ENCODE measurements around the gene ETS1. TPM values are rescaled to one million over a fixed set of nuclear protein-coding genes. Genes with fewer than 3 reads are reported as not detected.

The ETS1 gene
- total RNA-seq, 4 donors from 2014 or later: 72.4 to 211 (median 165) TPM

DNA sequence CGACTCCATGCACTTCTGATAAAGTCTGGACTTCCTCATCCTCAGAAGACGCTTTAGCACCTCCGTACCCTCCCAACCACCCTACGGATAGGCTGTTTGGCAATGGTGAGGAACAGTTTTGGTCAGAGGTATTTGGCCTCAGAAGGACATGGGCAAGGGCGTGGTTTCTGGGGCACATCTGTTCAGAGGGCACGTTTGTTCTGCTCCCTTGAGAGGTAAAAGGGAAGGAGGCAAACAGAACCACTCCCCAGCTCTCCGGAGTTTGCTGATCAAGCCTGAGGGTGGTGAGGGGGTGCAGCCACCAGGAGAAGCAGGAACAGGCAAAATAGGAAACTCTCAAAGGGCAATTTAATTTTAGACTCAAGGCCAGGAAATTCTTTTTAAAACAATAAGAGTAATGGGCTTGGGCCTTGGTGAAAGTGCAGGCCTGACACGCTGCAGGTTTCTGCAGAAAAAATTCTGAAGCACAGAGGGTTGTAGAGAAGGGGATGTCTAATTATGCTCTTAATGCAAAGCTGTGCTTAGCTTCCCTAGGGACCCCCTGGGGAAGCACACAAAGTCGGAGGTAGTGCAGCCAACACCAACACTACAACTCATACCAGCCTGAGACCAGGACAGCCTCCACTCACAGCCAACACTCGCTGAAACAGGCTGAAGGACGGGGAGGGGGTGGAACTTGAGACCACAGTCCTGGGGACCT, 23.3 kb downstream of the ETS1 start:
- TF ChIP-seq, protein P1, sequence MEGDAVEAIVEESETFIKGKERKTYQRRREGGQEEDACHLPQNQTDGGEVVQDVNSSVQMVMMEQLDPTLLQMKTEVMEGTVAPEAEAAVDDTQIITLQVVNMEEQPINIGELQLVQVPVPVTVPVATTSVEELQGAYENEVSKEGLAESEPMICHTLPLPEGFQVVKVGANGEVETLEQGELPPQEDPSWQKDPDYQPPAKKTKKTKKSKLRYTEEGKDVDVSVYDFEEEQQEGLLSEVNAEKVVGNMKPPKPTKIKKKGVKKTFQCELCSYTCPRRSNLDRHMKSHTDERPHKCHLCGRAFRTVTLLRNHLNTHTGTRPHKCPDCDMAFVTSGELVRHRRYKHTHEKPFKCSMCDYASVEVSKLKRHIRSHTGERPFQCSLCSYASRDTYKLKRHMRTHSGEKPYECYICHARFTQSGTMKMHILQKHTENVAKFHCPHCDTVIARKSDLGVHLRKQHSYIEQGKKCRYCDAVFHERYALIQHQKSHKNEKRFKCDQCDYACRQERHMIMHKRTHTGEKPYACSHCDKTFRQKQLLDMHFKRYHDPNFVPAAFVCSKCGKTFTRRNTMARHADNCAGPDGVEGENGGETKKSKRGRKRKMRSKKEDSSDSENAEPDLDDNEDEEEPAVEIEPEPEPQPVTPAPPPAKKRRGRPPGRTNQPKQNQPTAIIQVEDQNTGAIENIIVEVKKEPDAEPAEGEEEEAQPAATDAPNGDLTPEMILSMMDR (IDR thresholded peaks at IDR 0.05): no peak
- no peak for ATAC-seq (ENCODE audit: low FRiP score)
- DNase-seq (ENCODE audit: low spot score): no peak

DNA sequence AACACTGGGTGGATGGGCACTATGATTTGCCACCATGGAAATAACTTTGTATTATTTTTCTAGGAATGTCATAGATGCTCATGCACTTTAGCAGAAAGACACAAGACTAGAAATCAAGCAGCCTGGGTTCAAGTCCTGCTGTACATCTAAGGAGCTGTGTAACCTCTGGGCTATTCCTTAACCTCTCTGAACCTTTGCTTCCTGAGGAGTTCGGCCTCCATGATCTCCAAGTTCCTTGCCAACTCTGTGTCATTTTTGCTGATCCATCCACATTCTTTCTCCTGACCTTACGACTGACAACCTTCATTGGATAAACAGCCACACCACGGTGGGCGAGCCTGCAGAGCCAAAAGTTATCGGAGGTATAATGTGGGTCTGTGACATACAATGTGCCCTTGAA, 24.1 kb downstream of the ETS1 start:
- TF ChIP-seq, protein P1 (IDR thresholded peaks at IDR 0.05): no peak
- DNase-seq (ENCODE audit: low spot score) (no peak), ATAC-seq (ENCODE audit: low FRiP score) (no peak)

DNA sequence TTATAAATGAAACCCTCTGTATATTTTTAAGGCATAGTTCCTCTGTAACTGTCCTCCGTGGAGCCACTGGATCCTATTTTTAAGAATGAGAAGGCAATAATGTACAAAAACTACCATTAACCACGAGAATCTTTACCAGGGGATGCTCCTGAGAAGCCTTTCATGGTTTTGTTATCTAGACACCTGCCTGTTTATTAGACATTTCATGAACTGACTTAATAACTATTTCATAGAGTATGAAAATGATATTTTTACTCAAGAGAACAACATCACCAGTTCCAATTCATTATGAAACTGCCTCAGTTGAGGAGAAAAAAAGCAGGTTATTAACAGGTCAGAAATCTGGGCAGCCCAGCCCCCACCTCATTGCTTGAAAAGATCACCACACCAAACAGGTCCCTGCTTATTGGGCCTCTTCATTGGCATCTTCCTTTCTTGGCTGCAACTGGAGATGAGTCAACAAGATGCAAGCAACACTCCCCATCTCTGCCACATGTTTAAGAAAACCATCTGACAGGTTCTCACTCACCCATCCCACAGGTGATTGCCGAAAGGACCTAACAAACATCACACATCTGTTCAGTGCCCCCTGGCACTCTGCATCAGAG, 27.8 kb downstream of the ETS1 start:
- ATAC-seq (ENCODE audit: low FRiP score): no peak
- no peak for DNase-seq (ENCODE audit: low spot score)
- TF ChIP-seq, protein P1 (IDR thresholded peaks at IDR 0.05): no peak

DNA sequence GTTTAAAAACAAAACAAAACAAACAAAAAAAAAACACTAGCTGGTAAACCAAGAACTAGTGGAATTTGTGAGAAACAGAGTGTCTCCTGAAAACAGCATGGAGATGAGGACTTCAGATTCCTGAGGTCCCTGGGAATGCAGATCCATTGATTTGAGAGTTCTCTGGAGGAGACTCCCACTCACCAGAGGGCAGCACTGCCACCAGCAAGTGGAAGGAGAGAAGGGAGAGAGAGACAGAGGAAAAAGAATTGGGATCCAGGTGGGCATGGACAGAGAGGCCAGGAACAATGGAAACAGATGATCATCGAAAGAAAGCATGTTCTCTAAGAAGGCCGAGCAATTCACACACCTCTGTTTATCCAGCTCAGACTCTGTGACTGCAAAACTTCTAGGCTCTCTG, 31.8 kb downstream of the ETS1 start:
- TF ChIP-seq, protein P1 (IDR thresholded peaks at IDR 0.05): no peak
- no peak for ATAC-seq (ENCODE audit: low FRiP score)
- DNase-seq (ENCODE audit: low spot score): no peak

DNA sequence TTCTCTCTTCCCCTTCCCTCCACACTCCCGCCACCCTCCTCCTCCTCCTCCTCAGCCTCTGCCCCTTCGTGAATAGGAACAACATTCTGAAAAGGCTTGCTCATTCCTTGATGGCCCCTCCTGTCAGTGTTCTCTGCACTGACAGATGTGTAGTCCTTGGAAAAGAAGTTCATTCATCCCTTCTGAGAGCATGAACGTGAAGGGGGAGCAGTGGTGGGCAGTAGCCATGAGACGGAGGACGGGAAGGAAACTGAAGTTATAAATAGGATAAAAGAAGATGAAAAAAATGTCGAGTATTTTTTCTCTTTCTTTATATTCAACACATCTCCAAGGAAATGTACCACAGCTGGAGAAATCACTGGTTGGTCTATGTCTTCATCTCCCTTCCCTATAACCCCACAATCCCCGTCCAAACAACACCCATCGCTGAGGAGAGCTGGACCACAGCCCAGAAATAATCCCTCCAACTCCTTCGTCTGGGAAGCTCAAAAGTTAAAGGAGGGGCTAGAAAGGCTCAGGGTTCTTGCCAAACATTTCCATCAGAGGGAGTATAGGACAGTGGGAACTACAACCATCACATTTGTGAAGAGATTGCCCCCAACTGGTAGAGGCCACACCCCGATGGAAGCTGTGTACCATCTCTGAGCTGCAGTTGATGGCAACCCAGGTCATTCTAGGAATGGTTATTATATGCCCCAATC, 33.5 kb downstream of the ETS1 start:
- no peak for DNase-seq (ENCODE audit: low spot score)
- peak; percentile 37 for ATAC-seq (ENCODE audit: low FRiP score)

DNA sequence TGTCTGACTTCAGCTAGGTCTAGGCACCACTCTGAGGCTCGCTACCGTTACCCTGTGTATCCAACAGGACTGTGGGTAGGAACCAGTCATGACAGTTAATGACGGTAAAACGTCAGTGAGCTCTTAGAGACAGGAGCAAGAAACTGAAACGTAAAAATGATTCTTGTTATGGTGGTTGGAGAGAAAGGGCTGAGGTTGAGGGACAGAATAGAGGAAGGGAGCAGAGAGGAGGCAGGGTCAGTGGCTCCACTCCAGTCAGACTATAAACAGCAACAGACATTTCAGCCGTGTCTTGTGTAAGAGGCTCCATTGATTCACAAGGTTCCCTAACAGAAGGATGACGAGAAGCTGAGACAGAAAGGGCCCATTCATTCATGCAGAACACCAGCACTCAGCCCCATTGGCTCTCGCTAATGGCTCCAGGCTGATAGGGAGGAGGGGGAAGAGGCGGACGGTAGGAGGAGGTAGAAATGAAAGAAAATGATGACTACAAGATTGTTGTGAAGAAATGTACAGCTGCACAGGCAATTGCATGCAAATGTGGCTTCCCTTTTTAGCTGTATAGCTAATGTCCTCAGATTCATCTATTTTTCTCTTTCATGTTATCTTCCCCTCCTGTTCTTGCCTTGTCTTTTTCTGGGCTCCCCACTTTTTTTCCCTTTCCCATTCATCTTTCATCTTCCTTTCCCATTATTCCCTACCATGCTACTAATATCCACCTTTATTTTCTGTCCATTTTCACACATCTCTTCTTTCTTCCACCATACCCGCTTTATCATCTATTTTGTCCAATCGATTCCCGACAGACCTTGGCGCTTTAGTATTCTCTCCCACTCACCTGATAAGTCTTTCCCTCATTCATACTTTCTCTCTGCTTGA, 34.3 kb downstream of the ETS1 start:
- ATAC-seq (ENCODE audit: low FRiP score): no peak
- TF ChIP-seq, protein P1 (IDR thresholded peaks at IDR 0.05): no peak
- no peak for DNase-seq (ENCODE audit: low spot score)

More for the DNA sequence above, 33.5 kb downstream of the ETS1 start:
- TF ChIP-seq, protein P1 (IDR thresholded peaks at IDR 0.05): no peak
